ENCODE data around the gene TIMP4.

DNA sequence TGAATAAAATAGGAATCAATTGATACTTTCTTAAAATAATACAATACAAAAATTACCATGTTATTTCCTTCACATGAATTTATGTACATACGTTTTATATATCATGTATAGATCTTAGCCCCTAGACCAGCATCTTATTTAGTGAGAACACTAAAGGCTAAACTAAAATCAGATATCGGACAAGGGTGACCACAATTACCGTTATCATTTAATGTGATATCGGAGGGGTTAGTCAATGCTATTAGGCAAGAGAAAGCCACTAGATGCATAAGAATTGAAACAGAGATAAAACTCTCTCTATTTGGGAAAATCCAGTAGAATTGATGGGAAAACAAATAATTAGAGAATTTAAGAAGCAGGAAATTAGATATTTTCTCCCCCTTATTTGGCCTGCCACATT, 46.5 kb upstream of the TIMP4 start:
- no peak for TF ChIP-seq CTCF (IDR thresholded peaks at IDR 0.05)
- no peak for TF ChIP-seq POLR2AphosphoS5 (IDR thresholded peaks at IDR 0.05)
- TF ChIP-seq POLR2A (IDR thresholded peaks at IDR 0.05) = no peak
- TF ChIP-seq EP300 (IDR thresholded peaks at IDR 0.05) = no peak

All from suprapubic skin (tissue), 4 donors.